KMS-11 (cell line): Measurements from ENCODE around the gene PRSS2.

Source experiments
- H2AFZ ChIP-seq: fragments of 200-600 bp; sonication (generic); 2 replicates; pipeline ENCODE4 v1.6.1; 2016; ENCODE audit warnings: antibody characterized with exemption, mixed run types, low read depth
- H3K27ac ChIP-seq: fragments of 200-600 bp; sonication (generic); 2 replicates; pipeline ENCODE4 v1.6.1; 2016; ENCODE audit warnings: mild to moderate bottlenecking, mixed run types
- H3K27me3 ChIP-seq: fragments of 200-600 bp; sonication (generic); 2 replicates; pipeline ENCODE4 v1.6.1; 2017; ENCODE audit warnings: mild to moderate bottlenecking, low read depth, mixed run types, moderate library complexity; ENCODE audit not compliant: insufficient read depth
- H3K36me3 ChIP-seq: fragments of 200-600 bp; sonication (generic); 2 replicates; pipeline ENCODE4 v1.6.1; 2017; ENCODE audit warnings: mild to moderate bottlenecking, mixed run types; ENCODE audit not compliant: insufficient read depth
- H3K4me1 ChIP-seq: fragments of 200-600 bp; sonication (generic); 2 replicates; pipeline ENCODE4 v1.6.1; 2016; ENCODE audit warnings: mild to moderate bottlenecking, low read depth, mixed run types; ENCODE audit not compliant: poor library complexity, severe bottlenecking
- H3K4me2 ChIP-seq: fragments of 200-600 bp; sonication (generic); 2 replicates; pipeline ENCODE4 v1.7.0; 2016; ENCODE audit warnings: mild to moderate bottlenecking, mixed run types
- H3K4me3 ChIP-seq: fragments of 200-600 bp; sonication (generic); IDR thresholded peaks from 2 replicates; pipeline ENCODE4 v1.6.1; 2017; ENCODE audit warnings: low read depth, low read length, mixed read lengths; ENCODE audit not compliant: insufficient read depth
- H3K79me2 ChIP-seq: fragments of 200-600 bp; sonication (generic); 2 replicates; pipeline ENCODE4 v1.6.1; 2016; ENCODE audit warnings: low read depth, mixed run types; ENCODE audit not compliant: insufficient read depth
- H3K9ac ChIP-seq: fragments of 200-600 bp; sonication (generic); 2 replicates; pipeline ENCODE4 v1.6.1; 2016; ENCODE audit warnings: mild to moderate bottlenecking, mixed run types
- H4K20me1 ChIP-seq: fragments of 200-600 bp; sonication (generic); 2 replicates; pipeline ENCODE4 v1.6.1; 2016; ENCODE audit warnings: mild to moderate bottlenecking, mixed run types; ENCODE audit not compliant: insufficient read depth
- TF ChIP-seq, protein P1 (sequence below): fragments of 200-600 bp; sonication (generic); conservative IDR thresholded peaks from 2 replicates; pipeline ENCODE4 v1.6.1; 2017; ENCODE audit warnings: low read depth, mild to moderate bottlenecking, antibody characterized with exemption, low read length, moderate library complexity, mixed read lengths

Gene PRSS2

DNA sequence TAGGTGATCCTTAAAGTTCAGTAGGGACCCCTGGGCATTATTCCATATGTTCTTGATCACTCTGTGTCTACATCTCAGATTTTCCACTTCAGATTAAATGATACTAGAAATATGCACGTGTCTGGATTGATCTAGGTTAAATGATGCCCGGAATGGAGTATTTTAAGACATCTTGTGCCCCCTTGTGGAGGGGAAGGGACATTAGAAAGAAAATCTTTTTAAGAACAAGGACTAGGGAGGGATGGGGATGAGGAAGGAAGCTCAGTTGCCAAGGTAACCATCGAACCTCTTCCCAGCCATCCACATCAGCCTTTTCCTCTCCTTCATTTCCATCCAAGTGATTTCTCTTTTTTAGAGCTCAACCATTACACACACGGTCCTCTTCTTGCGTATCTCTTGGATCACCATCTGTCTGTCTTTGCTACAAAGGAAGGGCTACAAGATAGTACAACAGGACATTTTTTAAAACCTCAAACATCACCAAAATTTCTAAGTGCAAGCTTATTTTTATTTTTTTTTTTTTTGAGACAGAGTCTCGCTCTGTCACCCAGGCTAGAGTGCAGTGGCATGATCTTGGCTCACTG is 40.5 kb downstream of the PRSS2 start:
- Histone ChIP-seq H2AFZ (peak overlapping the region; percentile 6), H3K4me1 (peaks cover 50% of the 10 kb centered on the region), H3K4me3 (no peak overlapping the region), H3K27ac (peak overlapping the region; percentile 95; the same call in 1 of the 2 replicates), H3K27me3 (no peaks in the 10 kb centered on the region), H3K9ac (no peak overlapping the region), H3K79me2 (no peaks in the 10 kb centered on the region), H3K36me3 (no peaks in the 10 kb centered on the region), H4K20me1 (no peaks in the 10 kb centered on the region), H3K4me2 (peak overlapping the region; percentile 49)
- TF ChIP-seq, protein P1, sequence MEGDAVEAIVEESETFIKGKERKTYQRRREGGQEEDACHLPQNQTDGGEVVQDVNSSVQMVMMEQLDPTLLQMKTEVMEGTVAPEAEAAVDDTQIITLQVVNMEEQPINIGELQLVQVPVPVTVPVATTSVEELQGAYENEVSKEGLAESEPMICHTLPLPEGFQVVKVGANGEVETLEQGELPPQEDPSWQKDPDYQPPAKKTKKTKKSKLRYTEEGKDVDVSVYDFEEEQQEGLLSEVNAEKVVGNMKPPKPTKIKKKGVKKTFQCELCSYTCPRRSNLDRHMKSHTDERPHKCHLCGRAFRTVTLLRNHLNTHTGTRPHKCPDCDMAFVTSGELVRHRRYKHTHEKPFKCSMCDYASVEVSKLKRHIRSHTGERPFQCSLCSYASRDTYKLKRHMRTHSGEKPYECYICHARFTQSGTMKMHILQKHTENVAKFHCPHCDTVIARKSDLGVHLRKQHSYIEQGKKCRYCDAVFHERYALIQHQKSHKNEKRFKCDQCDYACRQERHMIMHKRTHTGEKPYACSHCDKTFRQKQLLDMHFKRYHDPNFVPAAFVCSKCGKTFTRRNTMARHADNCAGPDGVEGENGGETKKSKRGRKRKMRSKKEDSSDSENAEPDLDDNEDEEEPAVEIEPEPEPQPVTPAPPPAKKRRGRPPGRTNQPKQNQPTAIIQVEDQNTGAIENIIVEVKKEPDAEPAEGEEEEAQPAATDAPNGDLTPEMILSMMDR = peak; percentile 97

DNA sequence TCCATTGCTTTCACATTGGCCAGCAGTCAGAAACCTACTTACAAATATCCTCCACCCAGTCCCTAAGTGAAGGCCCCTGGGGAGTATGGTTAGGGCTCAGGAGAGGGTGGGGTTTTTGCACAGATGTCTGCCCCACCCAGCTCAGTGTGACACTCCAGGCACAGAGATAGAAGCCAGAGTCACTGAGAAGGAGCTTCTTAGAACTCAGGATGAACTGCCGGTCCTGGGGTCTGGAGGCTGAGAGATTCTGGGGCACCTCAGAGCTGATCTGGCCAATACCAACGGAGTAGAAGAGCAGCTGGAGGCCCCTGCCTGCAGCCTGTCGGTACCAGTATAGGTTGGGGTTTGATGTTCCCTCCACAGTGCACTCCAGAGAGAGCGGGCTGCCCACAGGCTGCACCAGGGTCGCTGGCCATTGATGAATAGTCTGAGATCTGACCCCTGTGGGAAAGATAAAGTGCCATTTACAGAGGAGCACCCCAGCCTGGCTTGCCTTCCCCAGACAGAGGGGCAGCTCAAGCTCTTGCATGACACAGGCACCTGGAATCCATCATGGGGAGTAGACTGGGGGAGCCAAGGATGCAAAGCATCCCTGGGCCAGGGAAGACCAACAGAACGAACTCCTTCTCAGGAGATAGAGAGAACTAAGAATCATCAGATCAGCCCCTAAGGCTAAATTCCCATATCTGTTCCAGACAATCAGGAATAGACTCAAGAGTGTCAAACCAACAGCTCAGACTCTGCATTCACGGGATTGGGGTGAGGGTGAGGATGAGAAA is 41.9 kb downstream of the PRSS2 start:
- Histone ChIP-seq H3K4me2 (no peak overlapping the region), H3K36me3 (no peaks in the 10 kb centered on the region), H2AFZ (no peak overlapping the region), H3K79me2 (no peaks in the 10 kb centered on the region), H4K20me1 (no peaks in the 10 kb centered on the region), H3K9ac (no peak overlapping the region), H3K27ac (no peak overlapping the region), H3K4me3 (no peak overlapping the region), H3K4me1 (peaks cover 36% of the 10 kb centered on the region), H3K27me3 (no peaks in the 10 kb centered on the region)
- TF ChIP-seq, protein P1 = no peak

DNA sequence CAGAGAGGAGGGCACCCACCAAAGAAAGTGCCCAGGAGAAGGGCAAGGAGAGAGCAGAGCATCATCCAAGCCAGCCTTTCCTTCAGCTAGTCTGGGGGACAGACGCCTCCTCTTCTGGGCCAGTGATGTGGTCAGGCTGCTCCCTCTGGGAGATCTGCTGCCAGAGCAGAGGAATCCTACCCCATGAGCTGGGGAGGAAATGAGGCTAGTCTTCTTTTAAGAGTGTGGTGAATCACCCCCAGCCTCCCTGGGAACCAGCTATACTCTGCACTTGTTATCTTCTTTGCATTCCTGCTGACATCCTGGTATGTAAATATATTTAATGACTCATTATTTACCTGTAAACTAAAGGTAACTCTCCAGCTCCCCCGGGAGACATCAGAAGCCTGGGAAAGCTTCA is 42.5 kb downstream of the PRSS2 start:
- H3K27me3 ChIP-seq = no peaks in the 10 kb centered on the region
- no peak overlapping the region for H2AFZ ChIP-seq
- H3K4me2 ChIP-seq = no peak overlapping the region
- no peak overlapping the region for H3K27ac ChIP-seq
- no peaks in the 10 kb centered on the region for H4K20me1 ChIP-seq
- no peak overlapping the region for H3K4me3 ChIP-seq
- H3K36me3 ChIP-seq = no peaks in the 10 kb centered on the region
- TF ChIP-seq, protein P1 = no peak
- peaks cover 30% of the 10 kb centered on the region for H3K4me1 ChIP-seq
- H3K9ac ChIP-seq = no peak overlapping the region
- no peaks in the 10 kb centered on the region for H3K79me2 ChIP-seq

DNA sequence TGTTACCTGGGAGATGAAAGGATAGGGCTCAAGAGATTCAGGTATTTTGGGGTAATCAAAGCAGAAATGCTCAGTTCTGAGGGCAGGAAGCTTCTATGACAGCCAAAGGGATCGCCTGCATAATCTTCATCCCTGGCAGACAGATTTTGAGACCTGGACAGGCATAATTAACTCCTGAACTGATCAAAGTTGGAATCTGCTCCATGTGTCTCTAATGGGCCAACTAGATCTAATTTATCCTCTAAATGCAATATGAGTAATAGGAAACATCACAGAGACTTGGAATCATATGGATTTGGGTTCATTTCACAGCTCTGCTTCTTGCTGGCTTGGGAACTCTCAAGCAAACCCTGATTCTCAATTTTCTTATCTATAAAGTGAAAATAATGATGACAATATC is 42.9 kb downstream of the PRSS2 start:
- Histone ChIP-seq H3K79me2 (no peaks in the 10 kb centered on the region), H3K27ac (no peak overlapping the region), H3K4me2 (no peak overlapping the region)

More for the DNA sequence above, 42.9 kb downstream of the PRSS2 start:
- Histone ChIP-seq H3K4me3 (no peak overlapping the region), H3K27me3 (no peaks in the 10 kb centered on the region), H3K9ac (no peak overlapping the region), H4K20me1 (no peaks in the 10 kb centered on the region), H3K36me3 (no peaks in the 10 kb centered on the region), H2AFZ (no peak overlapping the region), H3K4me1 (peaks cover 26% of the 10 kb centered on the region)
- TF ChIP-seq, protein P1 = no peak
